ENCODE measurements around the gene IL4R.

Gene IL4R

DNA sequence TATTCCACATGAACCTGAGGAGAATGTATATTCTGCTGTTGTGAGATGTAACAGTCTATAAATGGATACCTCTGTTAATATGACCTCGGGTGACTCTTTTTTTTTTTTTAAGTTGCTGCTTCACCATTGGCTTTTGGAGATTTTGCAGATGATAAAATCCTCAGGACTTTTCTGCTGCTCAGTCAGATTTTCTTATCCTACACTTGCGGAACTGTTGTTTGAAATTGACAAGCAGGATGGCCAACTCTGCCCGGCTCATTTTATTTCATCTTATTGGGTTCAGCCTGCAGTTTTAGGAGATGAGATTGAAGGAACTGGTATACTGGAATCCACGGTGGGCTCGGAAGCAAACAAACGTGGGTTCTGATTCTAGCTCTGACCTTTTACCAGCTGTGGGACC, 19.3 kb downstream of the IL4R start:
- no peak for DNase-seq

DNA sequence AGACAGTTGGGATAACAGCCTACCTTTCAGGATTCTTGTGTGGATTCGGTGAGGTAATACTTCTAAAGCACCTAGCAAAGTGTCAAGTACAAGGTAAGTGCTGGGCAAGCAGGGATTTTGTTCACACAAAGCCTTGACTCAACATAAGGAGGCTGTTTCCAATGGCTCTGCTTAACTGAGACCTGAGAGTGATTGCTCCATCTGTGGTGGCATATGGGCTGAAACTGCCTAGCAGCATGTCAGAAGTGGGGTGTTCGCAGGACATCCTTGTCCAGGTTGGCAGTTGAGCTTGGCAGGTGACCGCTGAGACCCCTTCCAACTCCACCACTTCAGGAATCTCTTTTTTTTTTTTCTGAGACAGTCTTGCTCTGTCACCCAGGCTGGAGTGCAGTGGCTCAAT, 19.8 kb downstream of the IL4R start:
- no peak for DNase-seq

DNA sequence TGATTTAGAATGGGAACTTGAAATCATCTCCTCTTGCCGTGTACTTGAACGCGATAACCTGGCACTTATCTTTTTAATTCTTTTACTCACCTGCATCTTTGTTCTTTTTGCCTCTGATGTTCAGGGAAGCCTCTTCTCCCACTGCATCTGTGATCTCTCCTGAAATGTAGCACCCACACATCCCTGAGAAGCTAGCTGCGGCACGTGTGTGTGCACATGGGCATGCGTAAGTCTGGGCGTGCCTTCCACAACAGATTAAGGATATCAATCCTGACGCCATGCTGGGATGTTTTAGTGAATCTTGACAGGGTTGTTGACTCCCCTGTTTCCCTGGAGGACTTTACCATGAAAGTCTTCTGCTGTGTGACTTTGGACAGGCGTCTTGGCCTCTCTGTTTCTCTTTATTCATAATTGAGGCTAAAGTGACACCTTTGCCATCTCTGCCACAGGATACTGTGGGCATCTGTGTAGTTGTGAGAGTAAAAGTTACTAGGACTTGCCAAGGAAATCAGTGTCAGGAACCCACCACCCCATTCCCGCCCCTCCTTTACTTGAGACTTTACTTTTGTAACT, 20.5 kb downstream of the IL4R start:
- no peak for DNase-seq

DNA sequence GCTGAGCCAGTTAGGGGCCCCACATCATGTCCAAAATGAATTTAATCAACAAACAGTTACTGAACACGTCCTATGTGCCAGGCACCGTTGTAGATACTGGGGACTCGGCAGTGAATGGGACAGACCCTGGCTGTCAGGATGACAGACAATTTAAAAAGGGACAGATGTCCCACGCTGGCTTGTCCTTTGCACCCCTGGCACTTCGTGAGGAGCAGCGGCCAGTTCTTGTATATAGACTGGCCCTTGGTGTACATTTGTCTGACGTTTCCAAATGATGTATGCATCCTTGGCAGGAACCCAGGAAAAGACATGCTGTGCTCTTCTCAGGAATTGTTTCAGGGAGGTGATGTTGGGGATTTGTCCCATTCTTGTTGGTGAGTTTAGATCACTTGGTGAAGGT, 21.1 kb downstream of the IL4R start:
- DNase-seq = no peak

DNA sequence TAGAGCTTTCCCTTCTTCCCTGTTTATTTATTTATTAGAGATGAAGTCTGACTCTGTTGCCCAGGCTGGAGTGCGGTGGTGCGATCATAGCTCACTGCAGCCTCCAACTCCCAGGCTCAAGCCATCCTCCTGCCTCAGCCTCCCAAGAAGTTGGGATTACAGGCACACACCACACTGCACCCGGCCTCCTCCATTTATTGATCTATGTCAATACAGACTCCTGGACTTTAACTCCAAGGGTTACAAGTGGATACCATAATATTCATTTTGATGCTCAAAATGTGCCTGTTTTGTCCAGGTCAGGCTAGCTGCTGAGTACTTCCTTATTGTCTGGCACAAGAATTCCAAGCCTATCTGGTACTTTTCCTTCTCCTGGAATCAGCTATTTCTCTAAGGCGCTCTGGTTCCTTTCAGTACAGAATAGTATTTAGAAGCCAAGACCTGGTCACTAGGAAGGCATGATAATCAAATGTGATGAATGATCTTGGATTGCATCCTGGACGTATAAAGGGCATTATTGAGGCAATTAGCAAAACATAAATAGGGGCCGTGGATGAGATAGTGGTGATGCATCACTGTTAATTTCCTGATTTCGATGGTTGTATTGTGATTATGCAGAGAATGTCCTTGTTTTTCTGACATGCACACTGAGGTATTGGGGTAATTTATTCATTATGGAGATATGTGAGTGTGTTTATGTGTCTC, 21.7 kb downstream of the IL4R start:
- no peak for DNase-seq

DNA sequence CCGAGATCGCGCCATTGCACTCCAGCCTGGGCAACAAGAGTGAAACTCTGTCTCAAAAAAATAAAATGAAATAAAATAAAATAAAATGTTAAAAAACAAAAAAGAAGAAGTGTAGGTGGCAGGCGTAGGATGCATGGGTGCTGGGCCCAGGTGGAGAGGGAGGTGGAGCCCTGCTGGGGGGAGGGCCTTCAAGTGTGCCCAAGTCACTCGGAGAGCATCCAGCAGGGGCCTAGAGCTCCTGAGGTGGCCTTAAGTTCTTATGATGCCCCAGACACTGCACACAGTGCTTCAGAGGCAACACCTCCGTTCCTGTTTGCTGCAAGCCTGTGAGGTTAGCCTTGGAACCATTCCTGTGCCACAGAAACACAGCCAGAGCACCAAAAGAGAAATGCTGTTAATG, 23.2 kb downstream of the IL4R start:
- no peak for DNase-seq

DNA sequence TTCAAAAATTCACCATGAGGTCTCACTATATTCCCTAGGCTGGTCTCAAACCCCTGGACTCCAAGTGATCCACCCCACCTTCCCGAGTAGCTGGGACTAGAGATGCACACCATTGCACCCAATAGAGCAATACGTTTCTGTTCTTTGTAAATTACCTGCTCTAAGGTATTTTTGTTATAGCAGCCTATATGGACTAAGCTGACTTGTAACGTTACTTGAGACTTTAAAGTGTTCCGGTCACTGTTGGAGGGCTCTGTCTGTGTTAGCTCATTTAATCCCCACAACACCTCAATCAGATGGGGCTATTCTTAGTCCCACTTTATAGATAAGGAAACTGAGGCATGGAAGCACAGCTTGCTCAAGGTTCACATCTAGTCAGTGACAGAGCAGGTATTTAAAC, 25.4 kb downstream of the IL4R start:
- no peak for DNase-seq

DNA sequence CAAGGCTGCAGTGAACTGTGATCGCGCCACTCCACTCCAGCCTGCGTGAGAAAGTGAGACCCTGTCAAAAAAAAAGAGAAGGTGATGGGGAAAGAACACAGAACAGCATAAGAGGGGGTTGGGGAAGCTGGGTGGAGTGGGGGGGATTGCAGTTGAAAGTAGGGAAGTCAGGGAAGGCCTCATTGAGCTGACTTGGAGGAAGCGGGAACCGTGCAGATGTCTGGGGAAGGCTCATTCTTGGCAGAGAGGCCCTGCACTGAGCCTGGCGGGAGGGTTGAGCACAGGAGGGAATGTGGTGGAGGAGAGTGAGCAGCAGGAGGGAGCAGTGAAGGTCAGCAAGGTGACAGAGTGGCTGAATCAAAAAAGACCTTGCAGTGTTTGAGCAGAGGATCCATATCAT, 26.9 kb downstream of the IL4R start:
- DNase-seq = no peak

DNA sequence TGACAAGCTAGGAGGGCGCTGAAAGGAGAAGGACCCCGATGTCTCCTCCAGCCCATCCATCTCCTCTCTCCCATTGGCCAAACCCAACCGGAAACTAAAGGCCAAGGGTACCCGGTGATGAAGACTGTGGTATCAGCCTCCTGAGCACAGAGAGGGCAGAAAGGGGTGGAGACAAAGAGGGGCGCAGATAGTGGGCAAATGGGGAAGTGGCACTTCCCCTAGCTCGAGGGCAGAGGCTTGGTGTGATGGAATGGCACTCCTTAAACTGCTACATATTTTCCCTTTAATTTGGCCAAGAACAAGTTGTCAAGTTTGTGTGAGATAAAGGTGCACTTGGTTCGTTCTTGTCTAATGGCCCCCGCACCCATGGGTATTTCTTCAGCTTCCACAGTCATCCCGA, 27.8 kb downstream of the IL4R start:
- DNase-seq = no peak

DNA sequence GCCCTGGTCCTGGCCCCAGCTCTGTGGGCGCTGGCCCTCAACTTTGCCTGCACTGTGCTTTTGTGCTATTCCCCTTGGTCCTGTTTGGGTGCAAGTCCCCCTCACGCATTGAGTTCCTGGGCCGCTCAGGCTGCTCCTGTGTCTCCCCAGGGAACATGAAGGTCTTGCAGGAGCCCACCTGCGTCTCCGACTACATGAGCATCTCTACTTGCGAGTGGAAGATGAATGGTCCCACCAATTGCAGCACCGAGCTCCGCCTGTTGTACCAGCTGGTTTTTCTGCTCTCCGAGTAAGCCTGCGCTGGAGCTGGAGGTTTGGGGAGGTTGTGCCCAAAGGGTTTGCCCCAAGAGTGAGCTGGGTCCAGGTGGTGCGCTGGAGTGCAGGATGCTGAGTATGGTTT, 28.2 kb downstream of the IL4R start:
- DNase-seq = no peak

DNA sequence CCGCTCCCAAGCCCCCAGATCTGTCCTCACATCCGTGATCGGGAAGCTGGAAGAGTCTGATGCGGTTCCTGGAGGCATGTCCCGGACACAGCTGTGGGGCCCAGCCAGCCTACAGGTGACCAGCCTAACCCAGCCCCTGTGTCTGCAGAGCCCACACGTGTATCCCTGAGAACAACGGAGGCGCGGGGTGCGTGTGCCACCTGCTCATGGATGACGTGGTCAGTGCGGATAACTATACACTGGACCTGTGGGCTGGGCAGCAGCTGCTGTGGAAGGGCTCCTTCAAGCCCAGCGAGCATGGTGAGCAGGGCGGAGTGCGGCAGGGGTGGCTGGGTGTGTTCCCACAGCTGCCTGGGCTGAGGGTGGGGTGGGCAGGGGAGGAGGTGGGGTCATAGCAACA, 30.9 kb downstream of the IL4R start:
- no peak for DNase-seq

DNA sequence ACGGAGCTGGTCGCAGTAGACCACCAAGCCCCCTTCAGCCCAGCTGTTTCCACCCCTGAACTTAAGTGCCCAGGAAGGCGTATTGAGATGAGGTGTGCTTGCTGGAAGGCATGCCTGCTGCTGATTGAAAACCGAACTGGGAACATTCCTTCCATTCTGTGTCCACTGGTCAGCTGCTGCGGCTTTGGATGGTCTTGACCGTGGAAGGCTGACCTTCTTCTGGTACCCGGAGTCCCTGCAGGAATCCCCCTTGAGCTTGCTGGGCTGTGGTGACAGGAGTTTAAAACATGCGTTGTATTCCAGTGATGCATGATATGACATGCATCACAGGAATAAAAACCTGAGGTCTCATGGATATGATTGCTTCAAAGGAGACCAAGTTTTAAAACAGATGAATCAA, 31.4 kb downstream of the IL4R start:
- no peak for DNase-seq

DNA sequence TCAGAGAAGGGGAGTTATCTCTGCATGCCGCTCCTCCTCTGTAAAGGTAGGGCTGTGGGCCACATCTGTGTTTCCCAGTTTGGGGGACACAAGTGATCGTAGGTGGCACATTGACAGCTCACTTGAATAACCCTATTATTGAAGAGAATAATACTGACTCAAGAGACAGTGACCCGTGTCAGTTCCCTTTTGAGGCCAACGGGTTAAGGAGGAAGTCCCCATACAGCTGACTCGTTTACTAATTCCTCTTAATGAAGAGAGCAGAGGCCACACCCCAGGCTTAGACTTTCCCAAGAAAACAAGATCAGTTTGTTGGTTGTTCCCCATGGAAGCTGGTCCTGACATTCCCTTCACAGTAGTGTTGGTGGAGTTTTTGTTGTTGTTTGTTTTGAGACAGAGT, 33.0 kb downstream of the IL4R start:
- DNase-seq = no peak

DNA sequence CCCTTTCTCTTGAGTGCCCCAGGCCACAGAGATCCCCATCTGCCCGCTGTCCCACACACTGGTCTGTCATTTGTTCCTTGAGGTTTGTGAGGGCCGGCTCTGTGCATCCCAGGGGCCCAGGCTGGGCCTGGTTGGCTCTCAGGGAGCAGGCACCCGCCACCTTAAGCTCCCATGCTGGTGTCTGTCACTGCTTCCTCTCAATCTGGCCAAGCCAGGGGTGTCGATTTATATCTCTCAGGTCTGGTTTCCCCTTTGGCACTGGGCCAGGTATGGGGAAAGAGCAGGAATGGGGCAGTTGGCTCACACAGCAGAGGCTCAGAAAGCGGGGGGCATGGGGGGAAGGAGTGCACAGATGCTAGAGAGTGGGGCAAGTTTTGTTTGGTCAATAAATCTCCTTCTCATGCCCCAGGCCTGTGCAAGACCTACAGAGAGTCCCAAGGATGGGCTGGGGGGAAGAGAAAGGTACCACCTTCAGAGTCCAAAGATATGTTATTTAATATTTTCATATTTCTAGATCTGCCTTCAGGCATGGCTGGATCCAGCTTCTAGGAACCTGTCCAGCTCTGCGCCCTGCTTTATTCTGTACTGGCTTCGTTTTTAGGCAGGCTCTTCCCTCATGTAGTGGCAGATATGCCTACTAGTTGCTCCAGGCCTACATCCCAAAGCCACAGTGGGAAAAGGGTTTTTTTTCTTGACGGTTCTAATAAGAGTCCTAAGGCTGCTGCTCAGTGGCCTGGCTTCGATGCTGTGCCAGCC, 34.3 kb downstream of the IL4R start:
- DNase-seq = no peak

DNA sequence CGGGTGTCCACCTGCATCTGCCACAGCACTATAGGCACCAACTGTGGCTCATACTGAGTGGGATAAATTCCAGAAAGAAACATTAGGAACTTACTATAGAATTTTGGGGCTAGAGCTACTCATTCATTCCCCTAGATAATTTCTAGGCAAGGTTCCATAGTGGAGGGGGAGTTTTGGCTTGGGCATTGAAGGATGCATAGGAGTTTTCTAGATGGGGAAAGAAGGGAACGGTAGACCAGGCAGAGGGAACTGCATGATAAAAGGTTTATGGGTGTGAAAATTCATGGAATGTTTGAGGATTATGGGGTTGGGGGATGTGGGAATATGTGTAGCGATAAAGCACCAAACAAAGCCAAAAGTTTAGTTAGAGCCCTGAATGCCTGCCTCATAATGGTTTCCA, 35.5 kb downstream of the IL4R start:
- no peak for DNase-seq

DNA sequence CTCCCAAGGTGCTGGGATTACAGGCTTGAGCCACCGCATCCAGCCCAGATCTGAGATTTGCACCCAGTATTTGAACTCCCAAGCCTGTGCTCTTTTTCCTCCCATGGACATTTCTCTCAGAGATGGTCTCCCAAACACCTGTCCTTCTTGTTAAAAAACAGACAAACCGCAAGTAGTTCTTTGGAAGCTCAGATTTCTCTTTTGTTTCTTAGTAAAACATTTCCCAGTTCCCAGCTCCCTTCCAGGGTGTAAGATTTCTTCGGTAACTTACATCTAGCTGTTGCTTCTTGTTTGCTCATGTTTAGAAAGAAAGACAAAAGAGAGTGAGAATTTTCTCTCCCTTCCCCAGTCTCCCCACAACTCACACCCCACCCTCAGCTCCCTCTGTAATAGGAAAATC, 36.2 kb downstream of the IL4R start:
- no peak for DNase-seq

DNA sequence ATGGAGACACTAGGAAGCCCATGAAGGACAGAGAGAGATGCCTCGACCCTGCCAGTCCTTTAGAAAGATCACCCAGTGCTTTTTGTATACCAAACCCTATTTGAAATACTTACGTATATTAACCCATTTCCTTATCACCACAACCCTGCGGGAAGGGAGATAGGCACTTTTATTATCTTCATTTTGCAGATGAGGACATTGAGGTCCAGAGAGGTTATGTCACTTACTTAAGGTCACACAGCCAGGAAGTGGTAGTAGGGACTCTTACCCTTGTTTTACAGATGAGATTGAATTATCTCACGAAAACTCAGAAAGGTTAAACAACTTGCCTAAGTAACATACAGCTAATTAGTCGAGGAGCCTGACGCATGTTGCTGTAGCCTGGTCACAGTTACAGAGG, 38.2 kb downstream of the IL4R start:
- DNase-seq = no peak

DNA sequence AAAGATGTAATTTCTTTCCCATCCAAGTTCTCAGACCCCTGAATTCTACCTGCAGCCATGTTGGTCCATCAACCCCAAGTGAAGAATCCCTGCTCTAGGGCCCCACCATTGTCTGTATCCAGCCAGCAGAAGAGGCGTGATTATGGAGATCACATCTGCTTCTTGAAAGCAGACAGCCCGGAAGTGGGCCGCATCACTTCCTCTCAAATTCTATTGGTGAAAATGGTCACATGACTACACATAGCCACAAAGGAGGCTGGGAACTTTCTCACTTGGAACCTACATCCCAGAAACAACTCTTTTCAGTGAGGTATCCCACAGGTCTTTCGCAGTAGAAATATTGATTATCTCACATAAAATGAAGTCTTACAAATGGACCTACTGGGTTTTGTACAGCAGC, 40.1 kb downstream of the IL4R start:
- no peak for DNase-seq

DNA sequence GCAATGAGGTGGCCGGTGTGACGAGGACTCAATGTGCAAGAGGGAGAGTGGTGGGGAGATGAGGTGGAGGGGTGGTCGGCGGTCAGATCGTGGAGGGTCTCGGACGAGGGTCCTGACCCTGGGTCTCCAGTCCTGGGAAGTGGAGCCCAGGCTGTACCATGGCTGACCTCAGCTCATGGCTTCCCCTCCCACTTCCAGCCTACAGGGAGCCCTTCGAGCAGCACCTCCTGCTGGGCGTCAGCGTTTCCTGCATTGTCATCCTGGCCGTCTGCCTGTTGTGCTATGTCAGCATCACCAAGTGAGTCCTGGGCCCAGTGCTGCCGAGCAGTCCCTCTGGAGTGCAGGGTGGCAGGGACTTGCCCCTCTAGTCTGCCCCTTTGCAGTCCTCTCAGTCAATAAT, 41.8 kb downstream of the IL4R start:
- no peak for DNase-seq

DNA sequence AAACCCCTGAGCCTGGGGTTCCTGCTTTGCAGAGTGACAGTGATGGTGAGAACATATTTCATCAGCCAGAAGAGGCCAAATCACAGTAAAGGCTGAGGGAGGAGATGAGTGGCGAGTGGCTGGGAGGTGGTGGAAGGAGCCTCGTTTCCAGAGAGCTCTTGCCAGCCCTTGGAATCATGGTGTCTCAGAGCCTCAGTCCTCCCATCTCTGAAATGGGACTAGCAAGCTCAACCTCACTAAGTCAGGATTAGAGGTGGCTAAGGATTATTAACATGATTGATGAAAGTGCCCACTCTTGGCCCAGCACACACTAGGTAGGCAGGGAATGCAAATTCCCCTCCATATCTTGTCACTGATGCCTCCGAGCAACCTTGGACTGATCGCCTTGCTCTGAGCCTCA, 43.0 kb downstream of the IL4R start:
- no peak for DNase-seq

DNA sequence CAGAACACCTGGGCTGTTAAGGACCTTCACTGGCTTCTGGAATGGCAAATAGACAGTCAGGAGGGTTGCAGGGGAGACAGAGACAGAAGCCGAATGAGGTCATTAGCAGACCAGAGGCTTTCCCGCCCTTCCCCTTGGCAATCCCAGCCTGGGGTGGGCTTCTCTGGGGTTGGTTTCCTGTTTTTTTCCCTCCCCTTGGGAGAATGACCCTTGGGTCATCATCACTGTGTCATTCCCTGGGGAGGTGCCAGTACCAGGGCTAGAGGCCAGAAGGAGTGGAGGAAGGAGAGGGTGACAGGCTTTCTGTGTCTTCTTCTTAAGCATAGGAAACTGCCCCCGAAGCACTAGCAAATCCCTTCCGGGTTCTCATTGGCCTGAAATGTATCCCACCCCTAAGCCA, 45.3 kb downstream of the IL4R start:
- DNase-seq = no peak

DNA sequence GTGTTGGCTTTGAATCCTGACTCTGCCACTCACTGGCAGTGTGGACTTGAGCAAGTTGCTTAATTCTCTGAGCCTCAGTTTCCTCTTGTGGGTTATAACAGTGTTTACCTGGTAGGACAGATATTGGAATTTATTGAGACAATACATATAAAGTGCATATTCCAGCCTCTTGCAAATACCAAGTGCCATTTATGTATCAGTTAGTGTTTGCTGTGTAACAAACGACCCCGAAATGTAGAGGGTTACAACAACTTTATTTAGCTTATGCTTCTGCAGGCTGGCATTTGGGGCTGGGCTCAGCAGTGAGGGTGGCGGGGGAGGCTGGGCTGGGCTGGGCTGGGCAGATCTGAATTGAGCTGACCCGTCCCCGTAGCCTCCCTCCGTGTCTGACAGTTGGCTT, 45.8 kb downstream of the IL4R start:
- DNase-seq = no peak

DNA sequence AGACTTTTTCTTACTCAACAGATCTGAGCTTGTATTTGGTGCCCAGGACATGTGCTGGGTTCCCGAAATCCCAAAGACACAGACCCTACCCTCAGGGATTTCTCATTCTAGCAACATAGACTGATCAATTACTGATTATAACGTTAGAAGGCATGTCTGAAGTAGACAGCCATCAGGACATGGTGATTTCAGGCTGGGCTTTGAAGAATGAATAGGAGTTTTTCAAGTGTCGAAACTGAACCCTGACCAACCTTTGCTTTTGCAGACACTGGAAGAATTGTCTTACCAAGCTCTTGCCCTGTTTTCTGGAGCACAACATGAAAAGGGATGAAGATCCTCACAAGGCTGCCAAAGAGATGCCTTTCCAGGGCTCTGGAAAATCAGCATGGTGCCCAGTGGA, 48.2 kb downstream of the IL4R start:
- DNase-seq = no peak

DNA sequence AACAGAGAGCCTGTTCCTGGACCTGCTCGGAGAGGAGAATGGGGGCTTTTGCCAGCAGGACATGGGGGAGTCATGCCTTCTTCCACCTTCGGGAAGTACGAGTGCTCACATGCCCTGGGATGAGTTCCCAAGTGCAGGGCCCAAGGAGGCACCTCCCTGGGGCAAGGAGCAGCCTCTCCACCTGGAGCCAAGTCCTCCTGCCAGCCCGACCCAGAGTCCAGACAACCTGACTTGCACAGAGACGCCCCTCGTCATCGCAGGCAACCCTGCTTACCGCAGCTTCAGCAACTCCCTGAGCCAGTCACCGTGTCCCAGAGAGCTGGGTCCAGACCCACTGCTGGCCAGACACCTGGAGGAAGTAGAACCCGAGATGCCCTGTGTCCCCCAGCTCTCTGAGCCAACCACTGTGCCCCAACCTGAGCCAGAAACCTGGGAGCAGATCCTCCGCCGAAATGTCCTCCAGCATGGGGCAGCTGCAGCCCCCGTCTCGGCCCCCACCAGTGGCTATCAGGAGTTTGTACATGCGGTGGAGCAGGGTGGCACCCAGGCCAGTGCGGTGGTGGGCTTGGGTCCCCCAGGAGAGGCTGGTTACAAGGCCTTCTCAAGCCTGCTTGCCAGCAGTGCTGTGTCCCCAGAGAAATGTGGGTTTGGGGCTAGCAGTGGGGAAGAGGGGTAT, 48.9 kb downstream of the IL4R start:
- DNase-seq = no peak
